OCI-LY1 (cell line): Measurements from ENCODE around the gene ZMYM3.
"Not testable (repeated sequence)": the region's sequence is repeated elsewhere in the genome, so short reads cannot be mapped to it uniquely, and the experiment has no call there.

Source experiments
- H2AFZ ChIP-seq: fragments of 200-600 bp; sonication (generic), shearing (Covaris generic); 2 replicates; pipeline ENCODE4 v1.6.0; 2014; ENCODE audit warnings: antibody characterized with exemption, mild to moderate bottlenecking, low read length
- H3F3A ChIP-seq: fragments of 200-600 bp; sonication (generic), shearing (Covaris generic); 2 replicates; pipeline ENCODE4 v1.6.0; 2014; ENCODE audit warnings: mild to moderate bottlenecking, antibody characterized with exemption, low read length, moderate library complexity; ENCODE audit not compliant: insufficient read depth
- H3K27ac ChIP-seq: fragments of 200-600 bp; sonication (generic); 2 replicates; pipeline ENCODE4 v1.5.1; 2014; ENCODE audit warnings: low read length, mixed run types, mild to moderate bottlenecking, low read depth; ENCODE audit not compliant: poor library complexity, severe bottlenecking
- H3K27me3 ChIP-seq: fragments of 200-600 bp; sonication (generic); 2 replicates; pipeline ENCODE4 v1.6.0; 2014; ENCODE audit warnings: antibody characterized with exemption, mild to moderate bottlenecking, low read length, moderate library complexity; ENCODE audit not compliant: insufficient read depth
- H3K36me3 ChIP-seq: fragments of 200-600 bp; sonication (generic); 2 replicates; pipeline ENCODE4 v1.6.1; 2014; ENCODE audit warnings: mild to moderate bottlenecking, antibody characterized with exemption, low read length, moderate library complexity, mixed read lengths; ENCODE audit not compliant: insufficient read depth
- H3K4me1 ChIP-seq: fragments of 200-600 bp; sonication (generic); 2 replicates; pipeline ENCODE4 v1.5.1; 2014; ENCODE audit warnings: mild to moderate bottlenecking, low read length, moderate library complexity; ENCODE audit not compliant: insufficient read depth, severe bottlenecking
- H3K4me2 ChIP-seq: fragments of 200-600 bp; sonication (generic), shearing (Covaris generic); 2 replicates; pipeline ENCODE4 v1.6.1; 2014; ENCODE audit warnings: low read length
- H3K4me3 ChIP-seq: fragments of 200-600 bp; sonication (generic); 2 replicates; pipeline ENCODE4 v1.5.1; 2014; ENCODE audit warnings: low read length, low read depth, mild to moderate bottlenecking, mixed read lengths; ENCODE audit not compliant: poor library complexity, severe bottlenecking
- H3K79me2 ChIP-seq: fragments of 200-600 bp; shearing (Covaris generic); 2 replicates; pipeline ENCODE4 v1.6.1; 2016; ENCODE audit warnings: mixed run types, low read length, mixed read lengths; ENCODE audit not compliant: insufficient read depth
- H3K9ac ChIP-seq: fragments of 200-600 bp; sonication (generic), shearing (Covaris generic); 2 replicates; pipeline ENCODE4 v1.6.1; 2014; ENCODE audit warnings: mild to moderate bottlenecking, low read length, mixed read lengths
- H3K9me2 ChIP-seq: fragments of 200-600 bp; sonication (generic), shearing (Covaris generic); 2 replicates; pipeline ENCODE4 v1.6.1; 2014; ENCODE audit warnings: low read depth, mild to moderate bottlenecking, low read length, mixed read lengths
- H3K9me3 ChIP-seq: fragments of 200-600 bp; shearing (Covaris generic); 2 replicates; pipeline ENCODE4 v1.6.1; 2014; ENCODE audit warnings: low read length, mixed read lengths
- H4K20me1 ChIP-seq: fragments of 200-600 bp; sonication (generic), shearing (Covaris generic); 2 replicates; pipeline ENCODE4 v1.6.0; 2016; ENCODE audit warnings: mild to moderate bottlenecking, low read length; ENCODE audit not compliant: insufficient read depth
- CTCF ChIP-seq: fragments of 200-600 bp; sonication (generic), shearing (Covaris generic); IDR thresholded peaks from 2 replicates; pipeline ENCODE4 v1.5.1; 2017; ENCODE audit warnings: mild to moderate bottlenecking, antibody characterized with exemption, low read length, moderate library complexity, mixed read lengths
- EZH2 ChIP-seq: fragments of 200-600 bp; sonication (generic), shearing (Covaris generic); IDR thresholded peaks from 2 replicates; pipeline ENCODE4 v1.8.0; 2017; ENCODE audit warnings: borderline replicate concordance, mixed run types, mild to moderate bottlenecking, antibody characterized with exemption, low read length, moderate library complexity, mixed read lengths

Gene ZMYM3

GRCh38 chrX:71282514-71283402 is 28.8 kb upstream of the ZMYM3 start:
- H3K27me3 ChIP-seq = no peaks in the 10 kb centered on the region
- H3F3A ChIP-seq = no peaks in the 10 kb centered on the region
- H3K79me2 ChIP-seq = peaks cover 42% of the 10 kb centered on the region
- H3K36me3 ChIP-seq = peaks cover 32% of the 10 kb centered on the region
- peaks cover 33% of the 10 kb centered on the region for H3K4me1 ChIP-seq
- H3K9me2 ChIP-seq = no peaks in the 10 kb centered on the region
- TF ChIP-seq CTCF (no peak), EZH2 (no peak)
- H3K4me2 ChIP-seq = peak overlapping the region; percentile 87
- H3K27ac ChIP-seq = peak overlapping the region; percentile 76
- H3K4me3 ChIP-seq = peak overlapping the region; percentile 94
- peak overlapping the region; percentile 100 for H3K9ac ChIP-seq
- peak overlapping the region; percentile 37; the same call in 1 of the 2 replicates for H2AFZ ChIP-seq
- no peaks in the 10 kb centered on the region for H4K20me1 ChIP-seq
- H3K9me3 ChIP-seq = no peaks in the 10 kb centered on the region

- Histone ChIP-seq H3K4me1 (peaks cover 22% of the 10 kb centered on the region), H3K79me2 (peaks cover 27% of the 10 kb centered on the region), H3K36me3 (peaks cover 20% of the 10 kb centered on the region)
- not testable (repeated sequence) for H3K9me2 ChIP-seq, H3F3A ChIP-seq, H3K27me3 ChIP-seq, H4K20me1 ChIP-seq, H3K9me3 ChIP-seq, H3K4me3 ChIP-seq, H3K4me2 ChIP-seq, H3K27ac ChIP-seq, H2AFZ ChIP-seq, H3K9ac ChIP-seq
Measured at GRCh38 chrX:71281300-71281699, 27.4 kb upstream of the ZMYM3 start.

- H3K9me3 ChIP-seq, H3K27me3 ChIP-seq, H3K9ac ChIP-seq, H2AFZ ChIP-seq, H4K20me1 ChIP-seq, H3K79me2 ChIP-seq, H3K9me2 ChIP-seq, H3K4me3 ChIP-seq, H3K27ac ChIP-seq, H3K4me2 ChIP-seq, H3K4me1 ChIP-seq, H3F3A ChIP-seq, H3K36me3 ChIP-seq: not testable (repeated sequence)
Measured at GRCh38 chrX:71272313-71272712, 18.4 kb upstream of the ZMYM3 start.

- Histone ChIP-seq H3K27ac (no peak overlapping the region), H3K4me2 (no peak overlapping the region), H2AFZ (no peak overlapping the region), H4K20me1 (no peaks in the 10 kb centered on the region), H3K9me3 (no peaks in the 10 kb centered on the region), H3K36me3 (no peaks in the 10 kb centered on the region), H3K4me3 (no peak overlapping the region), H3K9me2 (no peaks in the 10 kb centered on the region), H3K79me2 (no peaks in the 10 kb centered on the region), H3K27me3 (no peaks in the 10 kb centered on the region), H3K4me1 (no peaks in the 10 kb centered on the region), H3F3A (no peaks in the 10 kb centered on the region), H3K9ac (no peak overlapping the region)
- TF ChIP-seq CTCF (no peak), EZH2 (no peak)
Measured at GRCh38 chrX:71269801-71270395, 16.0 kb upstream of the ZMYM3 start.

GRCh38 chrX:71268624-71269023 is 14.7 kb upstream of the ZMYM3 start:
- H3K9me3 ChIP-seq, H3K9me2 ChIP-seq, H3K27ac ChIP-seq, H3K4me1 ChIP-seq, H3K27me3 ChIP-seq, H3K4me3 ChIP-seq, H3K9ac ChIP-seq, H3K4me2 ChIP-seq, H3K36me3 ChIP-seq, H3K79me2 ChIP-seq, H4K20me1 ChIP-seq, H3F3A ChIP-seq, H2AFZ ChIP-seq: not testable (repeated sequence)
